ENCODE measurements around the gene INO80B. TPM values are rescaled to one million over a fixed set of nuclear protein-coding genes. Genes with fewer than 3 reads are reported as not detected.

INO80B gene
- total RNA-seq, 2 experiments from 2014 or later = 29.2 to 44.5 TPM

GRCh38 chr2:74448771-74449170, 6.1 kb upstream of the INO80B start:
- Histone ChIP-seq H3K79me2 (ENCODE audit: insufficient read depth, low read depth, low read length) (no peaks in the 10 kb centered on the region), H3K4me3 (ENCODE audit: low read depth, low read length, poor library complexity, severe bottlenecking) (no peak overlapping the region), H3K9me2 (ENCODE audit: insufficient read depth, low read length) (no peaks in the 10 kb centered on the region), H2AFZ (ENCODE audit: low read length) (no peak overlapping the region), H3K36me3 (ENCODE audit: insufficient read depth, low read length) (no peaks in the 10 kb centered on the region), H3K27ac (ENCODE audit: low read depth, low read length, poor library complexity, severe bottlenecking) (no peak overlapping the region), H3K4me1 (ENCODE audit: insufficient read depth, low read length, poor library complexity, severe bottlenecking) (peaks cover 29% of the 10 kb centered on the region), H3K4me2 (ENCODE audit: low read length) (no peak overlapping the region), H4K20me1 (ENCODE audit: insufficient read depth, low read length) (no peaks in the 10 kb centered on the region), H3K9me3 (ENCODE audit: low read length) (no peaks in the 10 kb centered on the region)
- POLR2A ChIA-PET = interaction anchor here (0.7 kb wide), 1 partner anchor 15 kb away, joined by 3 read pairs; no protein-coding TSS in a partner anchor
- intact Hi-C loops (cut with micrococcal nuclease; ENCODE audit: unreplicated experiment) = no loop called here
- no peak for DNase-seq (ENCODE audit: low spot score)
- TF ChIP-seq, protein P1, sequence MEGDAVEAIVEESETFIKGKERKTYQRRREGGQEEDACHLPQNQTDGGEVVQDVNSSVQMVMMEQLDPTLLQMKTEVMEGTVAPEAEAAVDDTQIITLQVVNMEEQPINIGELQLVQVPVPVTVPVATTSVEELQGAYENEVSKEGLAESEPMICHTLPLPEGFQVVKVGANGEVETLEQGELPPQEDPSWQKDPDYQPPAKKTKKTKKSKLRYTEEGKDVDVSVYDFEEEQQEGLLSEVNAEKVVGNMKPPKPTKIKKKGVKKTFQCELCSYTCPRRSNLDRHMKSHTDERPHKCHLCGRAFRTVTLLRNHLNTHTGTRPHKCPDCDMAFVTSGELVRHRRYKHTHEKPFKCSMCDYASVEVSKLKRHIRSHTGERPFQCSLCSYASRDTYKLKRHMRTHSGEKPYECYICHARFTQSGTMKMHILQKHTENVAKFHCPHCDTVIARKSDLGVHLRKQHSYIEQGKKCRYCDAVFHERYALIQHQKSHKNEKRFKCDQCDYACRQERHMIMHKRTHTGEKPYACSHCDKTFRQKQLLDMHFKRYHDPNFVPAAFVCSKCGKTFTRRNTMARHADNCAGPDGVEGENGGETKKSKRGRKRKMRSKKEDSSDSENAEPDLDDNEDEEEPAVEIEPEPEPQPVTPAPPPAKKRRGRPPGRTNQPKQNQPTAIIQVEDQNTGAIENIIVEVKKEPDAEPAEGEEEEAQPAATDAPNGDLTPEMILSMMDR (conservative IDR thresholded peaks at IDR 0.05; ENCODE audit: low read length) = no peak
- TF ChIP-seq EZH2phosphoT487 (IDR thresholded peaks at IDR 0.05; ENCODE audit: borderline replicate concordance, low read depth, low read length) = no peak
- BruUV-seq (replicated peaks) = no TSS peak
- CTCF ChIA-PET (ENCODE audit: unreplicated experiment) = no interaction called here

DNA sequence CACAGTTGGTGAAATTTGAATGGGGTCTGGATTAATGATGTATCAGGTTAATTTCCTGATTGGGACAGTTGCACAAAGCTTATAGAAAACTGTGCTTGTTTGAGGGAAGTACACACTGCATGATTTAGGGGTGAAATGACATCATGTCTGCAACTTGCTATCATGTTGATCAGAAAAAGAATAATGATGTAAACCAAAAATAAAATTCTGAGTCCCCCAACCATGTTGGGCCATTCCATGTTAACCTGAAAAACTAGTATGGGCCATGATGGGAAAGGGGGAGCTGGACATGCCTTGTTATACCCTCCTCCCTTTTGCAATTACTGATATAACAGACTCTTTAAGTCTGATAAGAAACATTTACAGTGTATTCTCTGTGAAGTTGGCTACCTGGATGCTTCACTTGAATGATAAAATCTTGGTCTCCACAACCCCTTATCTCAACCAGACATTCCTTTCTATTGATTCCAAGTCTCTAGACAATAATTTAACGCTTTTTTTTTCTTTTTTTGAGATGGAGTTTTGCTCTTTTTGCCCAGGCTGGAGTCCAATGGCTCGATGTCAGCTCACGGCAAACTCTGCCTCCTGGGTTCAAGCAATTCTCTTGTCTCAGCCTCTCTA, 4.2 kb upstream of the INO80B start:
- no peak overlapping the region for H2AFZ ChIP-seq (ENCODE audit: low read length)
- TF ChIP-seq, protein P1 (conservative IDR thresholded peaks at IDR 0.05; ENCODE audit: low read length) = no peak
- TF ChIP-seq EZH2phosphoT487 (IDR thresholded peaks at IDR 0.05; ENCODE audit: borderline replicate concordance, low read depth, low read length) = no peak
- DNase-seq (ENCODE audit: low spot score) = no peak
- H3K9me2 ChIP-seq (ENCODE audit: insufficient read depth, low read length) = no peaks in the 10 kb centered on the region
- no TSS peak for BruUV-seq (replicated peaks)
- ChIA-PET POLR2A (interaction anchor here (0.6 to 1.0 kb wide), 3 partner anchors 30 to 60 kb away, joined by 3 to 5 read pairs (median 3); no protein-coding TSS in a partner anchor), CTCF (ENCODE audit: unreplicated experiment) (no interaction called here)
- H3K4me1 ChIP-seq (ENCODE audit: insufficient read depth, low read length, poor library complexity, severe bottlenecking) = peaks cover 29% of the 10 kb centered on the region
- H3K36me3 ChIP-seq (ENCODE audit: insufficient read depth, low read length) = no peaks in the 10 kb centered on the region
- no peak overlapping the region for H3K27ac ChIP-seq (ENCODE audit: low read depth, low read length, poor library complexity, severe bottlenecking)
- H3K9me3 ChIP-seq (ENCODE audit: low read length) = no peaks in the 10 kb centered on the region
- intact Hi-C loops (cut with micrococcal nuclease; ENCODE audit: unreplicated experiment) = no loop called here
- peaks cover 5% of the 10 kb centered on the region; the same call in 1 of the 2 replicates for H3K79me2 ChIP-seq (ENCODE audit: insufficient read depth, low read depth, low read length)
- H4K20me1 ChIP-seq (ENCODE audit: insufficient read depth, low read length) = no peaks in the 10 kb centered on the region
- H3K4me3 ChIP-seq (ENCODE audit: low read depth, low read length, poor library complexity, severe bottlenecking) = no peak overlapping the region
- H3K4me2 ChIP-seq (ENCODE audit: low read length) = no peak overlapping the region

DNA sequence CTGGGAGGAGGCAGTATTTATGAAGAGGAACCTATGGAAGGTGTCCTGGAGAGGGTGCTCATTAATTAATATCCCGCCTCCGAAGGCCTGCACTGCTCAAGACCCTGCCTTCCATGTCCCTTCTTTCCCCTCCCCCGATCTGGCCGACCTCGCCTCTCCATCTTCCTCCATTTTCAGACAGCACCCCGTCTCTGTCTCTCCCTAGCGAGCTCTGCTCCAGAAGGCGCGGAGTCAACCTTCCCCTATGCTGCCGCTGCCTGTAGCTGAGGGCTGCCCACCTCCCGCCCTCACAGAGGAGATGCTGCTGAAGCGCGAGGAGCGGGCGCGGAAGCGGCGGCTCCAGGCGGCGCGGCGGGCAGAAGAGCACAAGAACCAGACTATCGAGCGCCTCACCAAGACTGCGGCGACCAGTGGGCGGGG, 2.3 kb downstream of the INO80B start:
- TF ChIP-seq, protein P1 (conservative IDR thresholded peaks at IDR 0.05; ENCODE audit: low read length) = no peak
- H3K9me2 ChIP-seq (ENCODE audit: insufficient read depth, low read length) = no peaks in the 10 kb centered on the region
- H3K4me2 ChIP-seq (ENCODE audit: low read length) = peak overlapping the region; percentile 83
- H3K4me3 ChIP-seq (ENCODE audit: low read depth, low read length, poor library complexity, severe bottlenecking) = peak overlapping the region; percentile 98
- peak overlapping the region; percentile 92 for H3K27ac ChIP-seq (ENCODE audit: low read depth, low read length, poor library complexity, severe bottlenecking)
- H3K4me1 ChIP-seq (ENCODE audit: insufficient read depth, low read length, poor library complexity, severe bottlenecking) = peaks cover 41% of the 10 kb centered on the region
- peaks cover 23% of the 10 kb centered on the region for H3K36me3 ChIP-seq (ENCODE audit: insufficient read depth, low read length)
- H3K9me3 ChIP-seq (ENCODE audit: low read length) = no peaks in the 10 kb centered on the region
- BruUV-seq (replicated peaks) = no TSS peak
- H2AFZ ChIP-seq (ENCODE audit: low read length) = no peak overlapping the region
- H3K79me2 ChIP-seq (ENCODE audit: insufficient read depth, low read depth, low read length) = peaks cover 22% of the 10 kb centered on the region
- ChIA-PET POLR2A (interaction anchor here (0.5 to 3.1 kb wide), 12 partner anchors 8 to 276 kb away, joined by 3 to 25 read pairs (median 4); partner anchors contain the start of genes CCDC142, MOGS, MRPL53 and RTKN), CTCF (ENCODE audit: unreplicated experiment) (interaction anchor here (0.8 kb wide), 1 partner anchor 22 kb away, joined by 5 read pairs; no protein-coding TSS in a partner anchor)
- no peak for DNase-seq (ENCODE audit: low spot score)
- intact Hi-C loops (cut with micrococcal nuclease; ENCODE audit: unreplicated experiment) = loop anchor here (1.0 kb wide), 2 partner anchors 26 to 72 kb away; partner anchors contain the start of genes AUP1, HTRA2 and TTC31
- H4K20me1 ChIP-seq (ENCODE audit: insufficient read depth, low read length) = no peaks in the 10 kb centered on the region

Measured in OCI-LY7 (cell line).